ENCODE measurements around the gene EIF1. TPM values are rescaled to one million over a fixed set of nuclear protein-coding genes. Genes with fewer than 3 reads are reported as not detected.

The EIF1 gene
- total and polyA plus RNA-seq, 4 donors = 56.5 to 755 (median 159) TPM

DNA sequence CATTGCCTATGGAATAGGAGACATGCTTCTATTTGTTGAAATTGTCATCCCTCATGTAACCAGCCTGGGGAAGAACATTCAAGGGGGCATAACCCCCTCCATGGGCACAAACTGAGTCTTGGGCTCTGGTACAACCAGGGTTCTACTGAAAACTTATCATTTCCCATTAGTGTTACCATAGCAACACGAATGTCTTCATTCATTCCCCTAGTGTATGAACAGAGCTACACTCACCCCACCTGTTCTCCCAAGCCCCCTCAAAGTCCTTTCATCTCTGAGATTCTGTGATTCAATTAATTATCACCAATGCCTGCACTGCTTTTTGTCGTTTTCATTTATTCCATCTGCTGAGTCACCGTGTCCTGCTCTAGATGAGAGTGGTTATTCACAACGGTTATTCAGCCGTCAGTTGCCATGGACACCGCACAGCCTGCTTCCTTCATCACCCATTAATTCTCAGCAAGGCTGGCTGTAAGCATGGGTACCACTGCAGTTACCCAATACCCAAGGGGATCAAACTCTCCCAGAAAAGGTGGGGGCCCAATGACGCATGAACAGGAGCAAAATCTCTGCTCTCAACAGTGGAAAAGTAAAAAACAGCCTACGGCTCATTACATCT lies 21.9 kb downstream of the EIF1 start:
- Histone ChIP-seq H3K36me3 (ENCODE audit: control insufficient read depth in 4 of 4, insufficient read depth in 3 of 4, low read depth in 1 of 4, low read length in 3 of 4) (no peaks in the 10 kb centered on the region), H3K4me3 (ENCODE audit: low read depth in 1 of 3, low read length in 3 of 3) (no peak overlapping the region), H3K27ac (ENCODE audit: low read depth in 1 of 2, low read length in 2 of 2) (no peak overlapping the region), H3K9ac (ENCODE audit: low read depth in 1 of 2, low read length in 2 of 2) (no peak overlapping the region), H3K9me3 (ENCODE audit: control insufficient read depth in 4 of 4, low read length in 3 of 4) (no peaks in the 10 kb centered on the region), H3K27me3 (ENCODE audit: control insufficient read depth in 4 of 4, insufficient read depth in 4 of 4, low read length in 3 of 4) (no peaks in the 10 kb centered on the region), H3K4me1 (ENCODE audit: control insufficient read depth in 4 of 4, insufficient read depth in 4 of 4, low read length in 3 of 4) (no peaks in the 10 kb centered on the region)
- TF ChIP-seq, protein P1, sequence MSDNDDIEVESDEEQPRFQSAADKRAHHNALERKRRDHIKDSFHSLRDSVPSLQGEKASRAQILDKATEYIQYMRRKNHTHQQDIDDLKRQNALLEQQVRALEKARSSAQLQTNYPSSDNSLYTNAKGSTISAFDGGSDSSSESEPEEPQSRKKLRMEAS (IDR thresholded peaks at IDR 0.05) = no peak
- TF ChIP-seq HNF4A (conservative IDR thresholded peaks at IDR 0.05) (no peak), SP1 (IDR thresholded peaks at IDR 0.05) (no peak), RXRA (IDR thresholded peaks at IDR 0.05) (no peak), YY1 (IDR thresholded peaks at IDR 0.05) (no peak), RAD21 (IDR thresholded peaks at IDR 0.05) (no peak), FOXA1 (IDR thresholded peaks at IDR 0.05) (no peak), JUND (IDR thresholded peaks at IDR 0.05) (no peak), NR2F2 (IDR thresholded peaks at IDR 0.05) (no peak), GABPA (IDR thresholded peaks at IDR 0.05 in 1 of 2, conservative IDR thresholded peaks at IDR 0.05 in 1 of 2) (no peak), TAF1 (conservative IDR thresholded peaks at IDR 0.05) (no peak), EGR1 (IDR thresholded peaks at IDR 0.05; ENCODE audit: low read depth in 2 of 2) (no peak), FOXA2 (IDR thresholded peaks at IDR 0.05) (no peak), HNF4G (IDR thresholded peaks at IDR 0.05) (no peak)
- TF ChIP-seq, protein P2, sequence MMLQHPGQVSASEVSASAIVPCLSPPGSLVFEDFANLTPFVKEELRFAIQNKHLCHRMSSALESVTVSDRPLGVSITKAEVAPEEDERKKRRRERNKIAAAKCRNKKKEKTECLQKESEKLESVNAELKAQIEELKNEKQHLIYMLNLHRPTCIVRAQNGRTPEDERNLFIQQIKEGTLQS (IDR thresholded peaks at IDR 0.05) = no peak
- TF ChIP-seq, protein P3, sequence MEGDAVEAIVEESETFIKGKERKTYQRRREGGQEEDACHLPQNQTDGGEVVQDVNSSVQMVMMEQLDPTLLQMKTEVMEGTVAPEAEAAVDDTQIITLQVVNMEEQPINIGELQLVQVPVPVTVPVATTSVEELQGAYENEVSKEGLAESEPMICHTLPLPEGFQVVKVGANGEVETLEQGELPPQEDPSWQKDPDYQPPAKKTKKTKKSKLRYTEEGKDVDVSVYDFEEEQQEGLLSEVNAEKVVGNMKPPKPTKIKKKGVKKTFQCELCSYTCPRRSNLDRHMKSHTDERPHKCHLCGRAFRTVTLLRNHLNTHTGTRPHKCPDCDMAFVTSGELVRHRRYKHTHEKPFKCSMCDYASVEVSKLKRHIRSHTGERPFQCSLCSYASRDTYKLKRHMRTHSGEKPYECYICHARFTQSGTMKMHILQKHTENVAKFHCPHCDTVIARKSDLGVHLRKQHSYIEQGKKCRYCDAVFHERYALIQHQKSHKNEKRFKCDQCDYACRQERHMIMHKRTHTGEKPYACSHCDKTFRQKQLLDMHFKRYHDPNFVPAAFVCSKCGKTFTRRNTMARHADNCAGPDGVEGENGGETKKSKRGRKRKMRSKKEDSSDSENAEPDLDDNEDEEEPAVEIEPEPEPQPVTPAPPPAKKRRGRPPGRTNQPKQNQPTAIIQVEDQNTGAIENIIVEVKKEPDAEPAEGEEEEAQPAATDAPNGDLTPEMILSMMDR (IDR thresholded peaks at IDR 0.05; ENCODE audit: low read depth, low read length, missing input control) = no peak
- TF ChIP-seq, protein P4, sequence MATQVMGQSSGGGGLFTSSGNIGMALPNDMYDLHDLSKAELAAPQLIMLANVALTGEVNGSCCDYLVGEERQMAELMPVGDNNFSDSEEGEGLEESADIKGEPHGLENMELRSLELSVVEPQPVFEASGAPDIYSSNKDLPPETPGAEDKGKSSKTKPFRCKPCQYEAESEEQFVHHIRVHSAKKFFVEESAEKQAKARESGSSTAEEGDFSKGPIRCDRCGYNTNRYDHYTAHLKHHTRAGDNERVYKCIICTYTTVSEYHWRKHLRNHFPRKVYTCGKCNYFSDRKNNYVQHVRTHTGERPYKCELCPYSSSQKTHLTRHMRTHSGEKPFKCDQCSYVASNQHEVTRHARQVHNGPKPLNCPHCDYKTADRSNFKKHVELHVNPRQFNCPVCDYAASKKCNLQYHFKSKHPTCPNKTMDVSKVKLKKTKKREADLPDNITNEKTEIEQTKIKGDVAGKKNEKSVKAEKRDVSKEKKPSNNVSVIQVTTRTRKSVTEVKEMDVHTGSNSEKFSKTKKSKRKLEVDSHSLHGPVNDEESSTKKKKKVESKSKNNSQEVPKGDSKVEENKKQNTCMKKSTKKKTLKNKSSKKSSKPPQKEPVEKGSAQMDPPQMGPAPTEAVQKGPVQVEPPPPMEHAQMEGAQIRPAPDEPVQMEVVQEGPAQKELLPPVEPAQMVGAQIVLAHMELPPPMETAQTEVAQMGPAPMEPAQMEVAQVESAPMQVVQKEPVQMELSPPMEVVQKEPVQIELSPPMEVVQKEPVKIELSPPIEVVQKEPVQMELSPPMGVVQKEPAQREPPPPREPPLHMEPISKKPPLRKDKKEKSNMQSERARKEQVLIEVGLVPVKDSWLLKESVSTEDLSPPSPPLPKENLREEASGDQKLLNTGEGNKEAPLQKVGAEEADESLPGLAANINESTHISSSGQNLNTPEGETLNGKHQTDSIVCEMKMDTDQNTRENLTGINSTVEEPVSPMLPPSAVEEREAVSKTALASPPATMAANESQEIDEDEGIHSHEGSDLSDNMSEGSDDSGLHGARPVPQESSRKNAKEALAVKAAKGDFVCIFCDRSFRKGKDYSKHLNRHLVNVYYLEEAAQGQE (IDR thresholded peaks at IDR 0.05) = no peak
- TF ChIP-seq, protein P5, sequence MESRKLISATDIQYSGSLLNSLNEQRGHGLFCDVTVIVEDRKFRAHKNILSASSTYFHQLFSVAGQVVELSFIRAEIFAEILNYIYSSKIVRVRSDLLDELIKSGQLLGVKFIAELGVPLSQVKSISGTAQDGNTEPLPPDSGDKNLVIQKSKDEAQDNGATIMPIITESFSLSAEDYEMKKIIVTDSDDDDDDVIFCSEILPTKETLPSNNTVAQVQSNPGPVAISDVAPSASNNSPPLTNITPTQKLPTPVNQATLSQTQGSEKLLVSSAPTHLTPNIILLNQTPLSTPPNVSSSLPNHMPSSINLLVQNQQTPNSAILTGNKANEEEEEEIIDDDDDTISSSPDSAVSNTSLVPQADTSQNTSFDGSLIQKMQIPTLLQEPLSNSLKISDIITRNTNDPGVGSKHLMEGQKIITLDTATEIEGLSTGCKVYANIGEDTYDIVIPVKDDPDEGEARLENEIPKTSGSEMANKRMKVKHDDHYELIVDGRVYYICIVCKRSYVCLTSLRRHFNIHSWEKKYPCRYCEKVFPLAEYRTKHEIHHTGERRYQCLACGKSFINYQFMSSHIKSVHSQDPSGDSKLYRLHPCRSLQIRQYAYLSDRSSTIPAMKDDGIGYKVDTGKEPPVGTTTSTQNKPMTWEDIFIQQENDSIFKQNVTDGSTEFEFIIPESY (IDR thresholded peaks at IDR 0.05) = no peak
- DNase-seq (ENCODE audit: low spot score) = no peak
- WGBS = 75% methylated on average over 8 of the region's 8 CpGs
